ENCODE data around the gene TBC1D8. TPM values are rescaled to one million over a fixed set of nuclear protein-coding genes. Genes with fewer than 3 reads are reported as not detected.

TBC1D8 gene
- total RNA-seq, 1 donor from 2014 or later = 47.8 TPM

- ATAC-seq (no peak), DNase-seq (no peak)
- intact Hi-C loops (cut with micrococcal nuclease) = no loop called here
Observed at GRCh38 chr2:100990650-100991403, 160.4 kb downstream of the TBC1D8 start.

GRCh38 chr2:100990166-100990565 is 161.0 kb downstream of the TBC1D8 start:
- ATAC-seq (no peak), DNase-seq (no peak)
- intact Hi-C loops (cut with micrococcal nuclease) = no loop called here

GRCh38 chr2:100989666-100990065 is 161.5 kb downstream of the TBC1D8 start:
- intact Hi-C loops (cut with micrococcal nuclease) = loop anchor here (10.0 kb wide), 1 partner anchor 175 kb away; no protein-coding TSS in a partner anchor
- DNase-seq (no peak), ATAC-seq (no peak)

- no peak for DNase-seq
- intact Hi-C loops (cut with micrococcal nuclease) = loop anchor here (10.0 kb wide), 1 partner anchor 174 kb away; no protein-coding TSS in a partner anchor
- no peak for ATAC-seq
Observed at GRCh38 chr2:100988630-100989417, 162.4 kb downstream of the TBC1D8 start.

GRCh38 chr2:100987974-100988373 is 163.2 kb downstream of the TBC1D8 start:
- intact Hi-C loops (cut with micrococcal nuclease) = loop anchor here (10.0 kb wide), 1 partner anchor 173 kb away; no protein-coding TSS in a partner anchor
- DNase-seq (no peak), ATAC-seq (no peak)

- DNase-seq (no peak), ATAC-seq (no peak)
- intact Hi-C loops (cut with micrococcal nuclease) = loop anchor here (10.0 kb wide), 1 partner anchor 173 kb away; no protein-coding TSS in a partner anchor
Observed at GRCh38 chr2:100987536-100987935, 163.6 kb downstream of the TBC1D8 start.

- ATAC-seq (no peak), DNase-seq (no peak)
Observed at GRCh38 chr2:100986157-100986556, 165.0 kb downstream of the TBC1D8 start.

GRCh38 chr2:100984892-100985307 is 166.3 kb downstream of the TBC1D8 start:
- peak; percentile 84 for DNase-seq
- intact Hi-C loops (cut with micrococcal nuclease) = loop anchor here (2.0 to 10.0 kb wide), 2 partner anchors 170 to 254 kb away; no protein-coding TSS in a partner anchor
- peak; percentile 76 for ATAC-seq

More at GRCh38 chr2:100986157-100986556, 165.0 kb downstream of the TBC1D8 start:
- intact Hi-C loops (cut with micrococcal nuclease) = loop anchor here (10.0 kb wide), 1 partner anchor 171 kb away; no protein-coding TSS in a partner anchor

- ATAC-seq (peak; percentile 50), DNase-seq (no peak)
- intact Hi-C loops (cut with micrococcal nuclease) = loop anchor here (2.0 to 10.0 kb wide), 2 partner anchors 169 to 253 kb away; no protein-coding TSS in a partner anchor
Observed at GRCh38 chr2:100983684-100984310, 167.4 kb downstream of the TBC1D8 start.

- no peak for DNase-seq
- intact Hi-C loops (cut with micrococcal nuclease) = loop anchor here (10.0 kb wide), 1 partner anchor 168 kb away; no protein-coding TSS in a partner anchor
- ATAC-seq = peak; percentile 22
Observed at GRCh38 chr2:100983201-100983600, 168.0 kb downstream of the TBC1D8 start.

- no peak for DNase-seq
Observed at GRCh38 chr2:100982431-100982861, 168.7 kb downstream of the TBC1D8 start.

GRCh38 chr2:100981011-100981410 is 170.2 kb downstream of the TBC1D8 start:
- ATAC-seq (no peak), DNase-seq (no peak)
- intact Hi-C loops (cut with micrococcal nuclease) = loop anchor here (10.0 kb wide), 1 partner anchor 166 kb away; no protein-coding TSS in a partner anchor

More at GRCh38 chr2:100982431-100982861, 168.7 kb downstream of the TBC1D8 start:
- intact Hi-C loops (cut with micrococcal nuclease) = loop anchor here (10.0 kb wide), 1 partner anchor 168 kb away; no protein-coding TSS in a partner anchor
- ATAC-seq = no peak

GRCh38 chr2:100980046-100980445 is 171.1 kb downstream of the TBC1D8 start:
- DNase-seq (no peak), ATAC-seq (no peak)
- intact Hi-C loops (cut with micrococcal nuclease) = loop anchor here (10.0 kb wide), 1 partner anchor 165 kb away; no protein-coding TSS in a partner anchor

- intact Hi-C loops (cut with micrococcal nuclease) = no loop called here
- ATAC-seq (no peak), DNase-seq (no peak)
Observed at GRCh38 chr2:100978582-100979191, 172.5 kb downstream of the TBC1D8 start.

- intact Hi-C loops (cut with micrococcal nuclease) = no loop called here
- DNase-seq (no peak), ATAC-seq (no peak)
Observed at GRCh38 chr2:100977511-100977910, 173.7 kb downstream of the TBC1D8 start.

GRCh38 chr2:100976645-100977391 is 174.4 kb downstream of the TBC1D8 start:
- DNase-seq = no peak

GRCh38 chr2:100976061-100976460 is 175.1 kb downstream of the TBC1D8 start:
- intact Hi-C loops (cut with micrococcal nuclease) = no loop called here
- no peak for DNase-seq
- ATAC-seq = no peak

More at GRCh38 chr2:100976645-100977391, 174.4 kb downstream of the TBC1D8 start:
- intact Hi-C loops (cut with micrococcal nuclease) = no loop called here
- ATAC-seq = no peak

- no peak for DNase-seq
- ATAC-seq = no peak
- intact Hi-C loops (cut with micrococcal nuclease) = no loop called here
Observed at GRCh38 chr2:100975521-100975785, 175.7 kb downstream of the TBC1D8 start.
